ENCODE data around the gene CCDC88C. TPM values are rescaled to one million over a fixed set of nuclear protein-coding genes. Genes with fewer than 3 reads are reported as not detected.
A peak's percentile ranks its signal among the peaks of the same experiment; 100 is the strongest.
"Not testable (repeated sequence)": the region's sequence is repeated elsewhere in the genome, so short reads cannot be mapped to it uniquely, and the experiment has no call there.

The CCDC88C gene
- total RNA-seq, 2 donors from 2014 or later, result 103 to 175 TPM

DNA sequence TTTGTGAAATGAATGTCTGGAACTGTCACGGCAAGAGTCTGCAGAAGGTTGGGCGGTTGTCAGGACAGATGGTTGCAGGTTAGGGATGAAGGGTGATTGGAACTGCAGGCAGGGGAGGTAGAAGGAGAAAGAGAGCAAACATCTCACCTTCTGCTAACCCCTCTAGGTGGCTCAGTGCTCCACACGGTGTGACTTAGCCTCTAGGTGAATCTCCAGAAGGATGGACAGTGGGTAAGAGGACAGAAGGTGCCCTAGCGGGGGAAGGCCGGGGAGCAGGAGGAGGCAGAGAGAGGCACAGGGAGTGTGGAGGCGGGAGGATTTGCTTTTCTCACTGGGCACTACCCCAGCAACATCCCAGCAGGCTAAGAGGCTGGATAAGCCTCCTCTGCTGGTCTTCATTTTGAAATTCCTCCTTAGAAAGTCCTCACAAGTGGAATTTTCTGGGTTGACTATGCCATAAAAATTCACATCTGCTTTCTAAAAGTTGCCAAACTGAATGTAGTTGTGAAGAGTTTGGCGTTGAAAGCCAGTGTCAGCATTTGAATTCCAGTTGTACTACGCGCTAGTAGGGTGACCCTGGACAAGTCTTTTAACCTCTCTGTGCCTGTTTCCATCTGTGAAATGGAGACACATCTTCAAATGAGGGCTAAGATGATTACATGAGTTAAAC is 162.5 kb downstream of the CCDC88C start:
- ATAC-seq, result no peak
- peak overlapping the region; percentile 69 to 71 for H3K27ac Mint-ChIP-seq
- no peaks in the 10 kb centered on the region for H3K9me3 Mint-ChIP-seq
- DNase-seq (ENCODE audit: low spot score), result no peak
- H3K4me3 Mint-ChIP-seq, result no peak overlapping the region
- H3K36me3 Mint-ChIP-seq, result no peaks in the 10 kb centered on the region
- H3K27me3 Mint-ChIP-seq, result no peaks in the 10 kb centered on the region
- peaks cover 61 to 68% of the 10 kb centered on the region in 2 donors for H3K4me1 Mint-ChIP-seq (ENCODE audit: low read depth in 2 of 2)

DNA sequence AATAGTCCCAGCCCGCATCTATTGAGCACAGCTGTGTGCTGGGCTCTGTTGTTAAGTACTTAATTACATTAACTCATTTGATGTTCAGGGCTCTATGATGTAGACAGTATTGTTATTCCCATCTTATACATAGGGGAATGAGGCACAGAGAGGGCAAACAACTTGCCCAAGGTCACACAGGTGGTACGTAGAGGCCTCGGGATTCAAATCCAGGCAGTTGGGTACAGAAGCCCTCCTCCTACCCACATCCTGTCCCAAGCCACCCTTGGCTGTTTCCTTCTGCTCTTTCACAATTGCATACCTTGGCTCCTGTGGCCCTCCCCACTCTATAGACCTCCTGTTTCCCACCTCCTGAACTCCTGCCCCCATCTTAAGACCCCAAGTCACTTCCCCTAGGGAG is 163.2 kb downstream of the CCDC88C start:
- no peak for DNase-seq (ENCODE audit: low spot score)
- Mint-ChIP-seq H3K27ac (peak overlapping the region; percentile 69 to 71), H3K4me3 (peak overlapping the region; percentile 76), H3K9me3 (no peaks in the 10 kb centered on the region), H3K27me3 (no peaks in the 10 kb centered on the region), H3K36me3 (no peaks in the 10 kb centered on the region), H3K4me1 (ENCODE audit: low read depth in 2 of 2) (peaks cover 61 to 71% of the 10 kb centered on the region in 2 donors)
- ATAC-seq, result peak in 1 of 2 donors; percentile 47

DNA sequence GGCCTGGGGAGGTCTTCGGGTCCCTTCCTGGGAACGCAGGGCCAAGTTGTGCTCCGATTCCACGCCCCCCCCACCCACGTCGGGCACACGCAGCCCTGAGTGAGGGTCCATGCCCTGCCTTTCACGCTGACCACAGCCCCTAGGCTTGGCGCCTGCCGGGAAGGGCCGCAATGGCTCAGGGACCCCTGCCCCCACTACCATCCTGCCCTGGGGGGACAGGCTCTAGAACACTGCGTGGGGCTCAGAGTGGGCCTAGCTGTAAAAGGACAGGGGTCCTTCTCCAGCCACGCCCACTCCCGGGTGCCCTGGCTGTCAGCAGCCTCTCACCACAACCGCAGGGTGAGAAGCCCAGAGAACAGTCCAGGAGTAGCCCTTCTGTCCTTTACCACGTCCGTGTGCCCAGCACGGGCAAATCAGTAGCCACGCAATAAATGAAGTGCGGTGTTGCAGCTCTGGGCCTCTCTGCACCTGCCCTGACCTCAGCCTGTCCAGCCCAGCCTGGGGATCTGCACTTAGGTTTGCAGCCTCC is 163.8 kb downstream of the CCDC88C start:
- H3K36me3 Mint-ChIP-seq, result no peaks in the 10 kb centered on the region
- peak; percentile 12 to 45 for ATAC-seq
- DNase-seq (ENCODE audit: low spot score), result no peak
- peak overlapping the region; percentile 69 to 71 for H3K27ac Mint-ChIP-seq
- no peaks in the 10 kb centered on the region for H3K27me3 Mint-ChIP-seq
- no peaks in the 10 kb centered on the region for H3K9me3 Mint-ChIP-seq
- peak overlapping the region; percentile 76 for H3K4me3 Mint-ChIP-seq
- peaks cover 63 to 72% of the 10 kb centered on the region in 2 donors for H3K4me1 Mint-ChIP-seq (ENCODE audit: low read depth in 2 of 2)

DNA sequence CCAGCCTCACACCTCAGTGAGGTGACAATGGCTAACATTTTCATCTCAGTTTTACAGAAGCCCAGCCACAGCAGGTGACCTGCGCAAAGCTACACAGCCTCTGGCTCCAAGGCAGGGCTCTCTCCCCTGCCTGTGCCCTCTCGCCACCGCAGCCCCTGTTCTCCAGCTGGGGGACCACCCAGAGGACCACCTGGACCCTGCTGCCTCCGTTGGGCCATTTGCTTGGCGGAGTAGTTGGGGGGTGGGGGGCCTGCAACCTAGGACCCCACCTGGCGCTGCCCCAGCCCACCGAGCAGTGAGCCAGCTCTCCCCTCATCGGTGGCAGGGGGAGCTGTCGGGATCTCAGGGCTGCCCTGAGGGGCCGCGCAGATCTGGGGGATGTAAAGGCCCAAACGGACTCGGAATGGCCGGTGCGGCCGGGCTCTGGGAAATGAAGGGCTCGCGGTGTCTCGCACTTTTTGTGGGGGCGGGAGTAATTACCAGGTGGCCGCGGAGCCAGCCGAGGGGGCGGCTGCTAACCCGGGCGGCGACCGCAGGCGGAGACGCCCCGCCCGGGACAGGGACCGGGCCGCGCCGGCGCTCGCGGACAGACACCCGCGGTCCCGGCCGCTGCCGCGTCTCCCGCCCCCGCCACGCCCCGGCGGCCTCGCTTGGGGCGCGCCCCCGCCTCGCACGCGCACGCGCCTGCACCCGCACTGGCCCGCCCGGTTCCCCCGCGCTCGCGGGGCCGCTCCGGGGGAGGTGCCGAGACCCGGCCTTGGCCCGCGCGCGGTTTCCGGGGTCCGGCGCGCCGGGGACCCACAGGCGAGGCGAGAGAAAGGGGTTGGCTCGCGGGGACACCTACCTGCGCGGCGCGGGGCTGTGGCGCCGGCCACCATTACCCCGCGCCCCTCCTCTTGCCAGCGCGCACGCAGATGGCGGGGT is 164.5 kb downstream of the CCDC88C start:
- ATAC-seq (peak; percentile 59 to 80), DNase-seq (ENCODE audit: low spot score) (peak; percentile 72)
- Mint-ChIP-seq H3K9me3 (no peaks in the 10 kb centered on the region), H3K4me1 (ENCODE audit: low read depth in 2 of 2) (peaks cover 64 to 73% of the 10 kb centered on the region in 2 donors), H3K27ac (peak overlapping the region in 1 of 2 donors; percentile 85), H3K36me3 (no peaks in the 10 kb centered on the region), H3K27me3 (no peaks in the 10 kb centered on the region), H3K4me3 (peak overlapping the region; percentile 76)

DNA sequence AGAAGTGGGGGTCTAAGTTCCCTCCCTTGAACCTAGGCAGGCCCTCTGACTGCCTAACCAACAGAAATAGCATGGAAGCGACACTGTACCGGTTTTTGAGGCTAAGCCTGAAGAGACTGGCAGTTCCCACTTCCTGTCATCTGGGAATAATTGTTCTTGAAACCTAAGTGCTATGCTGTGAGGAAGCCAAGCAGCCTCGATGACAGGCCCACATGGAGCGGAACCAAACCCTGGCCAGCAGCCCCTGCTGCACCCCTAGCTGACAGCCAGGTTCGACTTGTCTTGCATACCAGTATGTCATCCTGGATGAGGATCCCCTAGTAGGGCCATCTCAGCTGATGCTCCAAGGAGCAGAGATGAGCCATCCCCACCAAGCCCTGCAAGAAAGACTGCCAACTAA is 166.7 kb downstream of the CCDC88C start:
- Mint-ChIP-seq H3K27me3 (no peaks in the 10 kb centered on the region), H3K4me1 (ENCODE audit: low read depth in 2 of 2) (peaks cover 69 to 73% of the 10 kb centered on the region in 2 donors), H3K27ac (peak overlapping the region; percentile 75 to 85), H3K4me3 (peak overlapping the region; percentile 87), H3K9me3 (peaks cover 4% of the 10 kb centered on the region), H3K36me3 (peaks cover 7% of the 10 kb centered on the region)
- ATAC-seq, result no peak
- DNase-seq (ENCODE audit: low spot score), result no peak

DNA sequence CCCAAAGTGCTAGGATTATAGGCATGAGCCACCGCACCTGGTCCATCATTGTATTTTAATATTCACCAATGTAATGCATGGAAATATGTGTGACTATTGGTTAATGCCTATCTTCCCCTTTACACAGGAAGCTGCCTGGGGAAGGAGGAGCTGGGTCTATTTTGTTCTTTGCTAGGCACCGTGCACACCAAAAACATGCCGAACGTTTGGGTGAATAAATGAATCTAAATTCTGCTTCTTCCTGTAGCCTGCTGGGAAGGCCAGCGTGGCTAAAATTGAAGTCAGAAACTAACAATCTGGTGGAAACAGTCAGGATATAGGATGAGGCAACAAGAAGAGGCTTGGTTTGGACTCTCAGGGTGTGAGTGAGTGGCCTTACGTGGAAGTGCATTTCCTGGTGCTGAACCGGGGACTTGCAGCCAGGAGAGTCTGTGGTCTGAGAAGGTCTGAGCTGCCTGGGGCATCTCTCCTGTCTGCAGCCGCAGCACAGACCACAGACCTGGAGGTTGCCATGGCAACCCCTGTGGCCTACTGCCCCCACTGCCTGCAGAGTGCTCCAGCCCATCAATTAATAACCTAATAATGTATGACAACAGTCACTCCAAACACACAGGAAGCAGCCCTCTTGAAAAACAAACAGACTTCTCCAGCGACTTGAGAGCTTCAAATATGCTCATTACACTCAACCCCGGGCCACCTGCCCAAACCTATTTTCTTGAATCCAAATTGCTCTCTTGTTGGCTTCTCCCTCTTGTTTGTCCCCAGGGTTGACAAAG is 167.6 kb downstream of the CCDC88C start:
- Mint-ChIP-seq H3K4me3 (peak overlapping the region; percentile 87), H3K4me1 (ENCODE audit: low read depth in 2 of 2) (peaks cover 68 to 71% of the 10 kb centered on the region in 2 donors), H3K36me3 (peaks cover 7% of the 10 kb centered on the region), H3K9me3 (peaks cover 4% of the 10 kb centered on the region), H3K27ac (peak overlapping the region; percentile 75 to 85), H3K27me3 (no peaks in the 10 kb centered on the region)
- DNase-seq (ENCODE audit: low spot score), result peak; percentile 80
- ATAC-seq, result peak; percentile 69 to 74

DNA sequence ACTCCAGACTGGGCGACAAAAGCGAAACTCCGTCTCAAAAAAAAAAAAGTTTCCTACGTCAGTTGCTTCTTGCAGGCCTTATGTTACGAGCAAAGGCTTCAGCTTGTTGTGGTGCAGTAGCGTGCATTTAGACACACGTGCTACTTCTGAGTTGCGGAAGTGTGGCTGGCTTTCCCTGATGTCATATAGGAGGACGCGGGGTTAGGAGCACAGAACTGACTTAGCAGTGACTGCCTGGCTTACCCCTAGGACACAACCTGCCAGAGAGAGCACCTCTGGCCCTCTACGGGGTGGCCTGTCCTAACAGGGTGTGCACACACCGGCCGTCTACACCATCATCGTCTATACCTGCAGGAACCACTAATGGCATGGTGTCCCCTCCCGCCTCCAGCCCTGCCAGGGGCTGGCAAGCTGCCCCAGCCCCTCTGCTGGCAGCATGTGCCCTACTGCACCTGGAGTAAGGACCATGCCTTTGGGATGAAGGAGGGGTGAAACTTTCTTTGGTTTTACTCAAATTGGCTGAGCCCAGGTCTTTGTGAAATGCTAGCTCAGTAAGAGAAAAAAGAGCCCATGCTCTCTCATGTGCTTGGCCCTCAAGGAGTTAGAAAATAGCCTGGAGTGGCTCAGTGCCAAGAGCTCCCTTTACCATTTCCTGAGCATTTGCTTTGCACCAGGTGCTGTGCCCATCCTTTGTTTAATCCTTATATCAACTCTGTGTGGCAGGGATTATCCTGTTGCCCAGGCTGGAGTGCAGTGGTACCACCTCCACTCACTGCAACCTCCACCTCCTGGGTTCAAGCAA is 171.4 kb downstream of the CCDC88C start:
- ATAC-seq (peak in 1 of 2 donors; percentile 54), DNase-seq (ENCODE audit: low spot score) (no peak)
- peaks cover 80 to 85% of the 10 kb centered on the region in 2 donors for H3K4me1 Mint-ChIP-seq (ENCODE audit: low read depth in 2 of 2)
- H3K36me3 Mint-ChIP-seq, result peaks cover 14% of the 10 kb centered on the region
- H3K27me3 Mint-ChIP-seq, result no peaks in the 10 kb centered on the region
- H3K9me3 Mint-ChIP-seq, result peaks cover 8% of the 10 kb centered on the region
- H3K4me3 Mint-ChIP-seq, result peak overlapping the region; percentile 90
- H3K27ac Mint-ChIP-seq, result peak overlapping the region; percentile 85 to 93

DNA sequence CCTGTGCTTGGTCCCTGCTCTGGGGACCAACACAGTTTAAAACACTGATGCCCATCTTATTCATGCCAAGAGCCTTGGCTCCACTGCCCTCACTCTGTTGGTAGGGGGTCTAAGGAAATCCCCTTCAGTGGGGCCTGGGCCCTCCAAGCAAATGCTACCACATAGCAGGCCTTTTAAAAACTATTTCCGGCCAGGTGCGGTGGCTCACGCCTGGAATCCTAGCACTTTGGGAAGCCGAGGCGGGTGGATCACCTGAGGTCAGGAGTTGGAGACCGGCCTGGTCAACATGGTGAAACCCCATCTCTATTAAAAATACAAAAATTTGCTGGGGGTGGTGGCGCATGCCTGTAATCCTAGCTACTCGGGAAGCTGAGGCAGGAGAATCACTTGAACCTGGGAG is 172.0 kb downstream of the CCDC88C start:
- H3K4me1 Mint-ChIP-seq (ENCODE audit: low read depth in 2 of 2), result peaks cover 77 to 84% of the 10 kb centered on the region in 2 donors
- H3K27ac Mint-ChIP-seq, result peak overlapping the region; percentile 85 to 87
- H3K4me3 Mint-ChIP-seq, result peak overlapping the region; percentile 90
- H3K36me3 Mint-ChIP-seq, result peaks cover 15% of the 10 kb centered on the region
- not testable (repeated sequence) for DNase-seq (ENCODE audit: low spot score); H3K27me3 Mint-ChIP-seq; H3K9me3 Mint-ChIP-seq; ATAC-seq

DNA sequence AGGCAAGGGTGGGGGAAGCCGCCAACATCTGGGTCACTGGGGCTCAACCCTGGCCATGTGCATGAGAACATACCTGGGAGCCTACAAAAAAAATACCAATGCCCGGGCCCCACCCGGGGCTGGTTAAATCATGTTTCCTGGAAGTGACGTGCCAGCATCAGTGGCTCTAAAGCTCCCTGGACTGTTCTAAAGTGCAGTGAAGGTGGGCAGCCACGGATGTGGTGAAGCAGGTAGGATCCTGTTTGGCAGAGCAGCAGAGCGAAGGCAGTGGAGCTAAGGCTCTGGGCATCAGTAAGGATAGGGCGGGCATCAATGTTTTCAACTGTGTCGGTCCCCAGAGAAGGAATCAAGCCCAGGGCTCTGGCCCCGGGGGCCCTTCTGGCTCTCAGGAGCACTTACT is 172.6 kb downstream of the CCDC88C start:
- DNase-seq (ENCODE audit: low spot score), result no peak
- peak in 1 of 2 donors; percentile 41 for ATAC-seq
- H3K4me3 Mint-ChIP-seq, result peak overlapping the region; percentile 90
- peak overlapping the region; percentile 85 to 87 for H3K27ac Mint-ChIP-seq
- H3K27me3 Mint-ChIP-seq, result no peaks in the 10 kb centered on the region
- H3K9me3 Mint-ChIP-seq, result peaks cover 8% of the 10 kb centered on the region
- peaks cover 74 to 83% of the 10 kb centered on the region in 2 donors for H3K4me1 Mint-ChIP-seq (ENCODE audit: low read depth in 2 of 2)
- H3K36me3 Mint-ChIP-seq, result peaks cover 15% of the 10 kb centered on the region

DNA sequence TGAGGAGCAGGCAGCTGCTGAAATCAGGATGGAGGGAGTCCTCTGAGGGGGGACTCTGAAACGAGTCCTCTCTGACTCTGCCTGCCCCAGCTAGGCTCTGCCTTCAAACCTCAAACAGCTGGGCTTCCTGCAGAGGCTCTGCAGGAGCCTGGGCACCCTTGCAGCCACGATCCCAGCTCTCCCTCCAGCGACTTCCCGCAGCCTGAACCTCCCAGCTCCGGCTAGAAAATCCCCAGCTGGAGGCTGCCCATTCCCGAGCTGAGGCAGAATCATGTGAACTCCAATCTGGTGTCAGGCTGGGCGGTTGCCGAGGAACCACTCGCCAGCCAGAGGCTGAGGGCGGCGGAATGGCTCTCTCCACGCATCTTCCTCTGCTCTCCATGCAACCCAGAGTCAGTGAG is 173.1 kb downstream of the CCDC88C start, which contains the start of gene GPR68:
TSS of gene GPR68 (minus strand) at position 204 of the 401 bp plus-strand sequence. CDS start 9,654 bp downstream, outside the sequence.
- peaks cover 18% of the 10 kb centered on the region for H3K36me3 Mint-ChIP-seq
- H3K27me3 Mint-ChIP-seq, result no peaks in the 10 kb centered on the region
- peaks cover 8% of the 10 kb centered on the region for H3K9me3 Mint-ChIP-seq
- DNase-seq (ENCODE audit: low spot score) (no peak), ATAC-seq (peak in 1 of 2 donors; percentile 32)
- H3K4me1 Mint-ChIP-seq (ENCODE audit: low read depth in 2 of 2), result peaks cover 73 to 82% of the 10 kb centered on the region in 2 donors
- peak within 1 kb of the TSS; percentile 90 for H3K4me3 Mint-ChIP-seq
- peak within 1 kb of the TSS; percentile 85 to 87 for H3K27ac Mint-ChIP-seq

DNA sequence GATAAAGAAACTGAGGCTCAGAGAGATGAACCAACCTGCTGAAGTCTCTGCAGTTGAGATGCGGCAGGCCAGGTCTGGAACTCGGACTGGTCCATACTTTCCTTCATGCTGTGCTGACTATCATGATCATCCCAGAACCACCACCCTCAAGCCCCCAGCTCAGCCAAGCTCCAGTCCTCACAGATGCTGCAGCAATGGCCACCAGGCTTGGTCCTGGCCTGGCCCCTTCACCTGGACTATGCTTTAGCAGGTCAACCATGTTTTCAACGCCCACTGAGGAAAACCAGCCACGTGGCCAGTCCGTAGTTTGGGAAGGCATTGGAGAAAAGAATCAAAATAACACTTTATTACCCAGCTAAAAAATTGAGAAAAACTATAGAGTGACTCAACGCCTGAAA is 174.5 kb downstream of the CCDC88C start:
- peaks cover 74 to 87% of the 10 kb centered on the region in 2 donors for H3K4me1 Mint-ChIP-seq (ENCODE audit: low read depth in 2 of 2)
- peaks cover 28% of the 10 kb centered on the region for H3K36me3 Mint-ChIP-seq
- H3K4me3 Mint-ChIP-seq, result peak overlapping the region; percentile 90
- no peak for ATAC-seq
- H3K27ac Mint-ChIP-seq, result peak overlapping the region; percentile 85 to 87
- no peaks in the 10 kb centered on the region for H3K27me3 Mint-ChIP-seq
- peaks cover 8% of the 10 kb centered on the region for H3K9me3 Mint-ChIP-seq
- no peak for DNase-seq (ENCODE audit: low spot score)

DNA sequence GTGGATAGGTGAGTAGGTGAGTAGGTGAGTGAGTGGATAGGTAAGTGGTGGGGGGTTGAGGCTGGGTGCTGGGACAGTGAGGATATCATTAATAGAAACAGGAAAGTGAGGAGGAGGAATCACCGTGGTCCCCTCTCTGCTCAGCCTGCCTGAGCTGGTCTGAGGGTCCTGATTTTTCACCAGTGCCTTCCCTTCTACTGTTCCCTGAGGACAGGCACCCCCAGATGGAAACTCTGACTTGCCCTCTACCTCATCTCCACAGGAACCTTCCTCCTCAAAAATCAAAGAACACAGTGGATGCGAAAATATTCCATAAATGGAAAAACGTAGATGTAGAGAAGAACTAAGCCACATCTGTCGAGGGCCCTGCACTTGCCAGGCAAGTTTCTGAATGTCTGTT is 175.0 kb downstream of the CCDC88C start:
- H3K4me1 Mint-ChIP-seq (ENCODE audit: low read depth in 2 of 2), result peaks cover 73 to 87% of the 10 kb centered on the region in 2 donors
- ATAC-seq (no peak), DNase-seq (ENCODE audit: low spot score) (no peak)
- H3K4me3 Mint-ChIP-seq, result peak overlapping the region; percentile 90
- H3K36me3 Mint-ChIP-seq, result peaks cover 31% of the 10 kb centered on the region
- peaks cover 8% of the 10 kb centered on the region for H3K9me3 Mint-ChIP-seq
- H3K27me3 Mint-ChIP-seq, result no peaks in the 10 kb centered on the region
- H3K27ac Mint-ChIP-seq, result peak overlapping the region; percentile 85 to 87

All from natural killer cell treated with Interleukin-12 subunit alpha and Interleukin-12 subunit beta and Interleukin-15 and Interleukin-18, amount 100 ng/mL, for 72 hours (primary cell).